Measurements from ENCODE around the gene CACNG4.
A peak's percentile ranks its signal among the peaks of the same experiment; 100 is the strongest.

Gene CACNG4

GRCh38 chr17:66985338-66986237, 21.1 kb downstream of the CACNG4 start:
- DNase-seq, result no peak

- no peak for DNase-seq
These were observed 22.2 kb downstream of the CACNG4 start for GRCh38 chr17:66986659-66987058.

GRCh38 chr17:66987059-66987616, 22.6 kb downstream of the CACNG4 start:
- no peak for DNase-seq

GRCh38 chr17:66988069-66988798, 23.7 kb downstream of the CACNG4 start:
- peak; percentile 15 for DNase-seq

- DNase-seq, result no peak
These were observed 24.6 kb downstream of the CACNG4 start for GRCh38 chr17:66989076-66989475.

- DNase-seq, result no peak
These were observed 25.1 kb downstream of the CACNG4 start for GRCh38 chr17:66989579-66989978.

- DNase-seq, result no peak
These were observed 25.5 kb downstream of the CACNG4 start for GRCh38 chr17:66990047-66990446.

- no peak for DNase-seq
These were observed 28.5 kb downstream of the CACNG4 start for GRCh38 chr17:66992911-66993442.

- DNase-seq, result no peak
These were observed 29.9 kb downstream of the CACNG4 start for GRCh38 chr17:66994361-66994760.

GRCh38 chr17:66994930-66995535, 30.5 kb downstream of the CACNG4 start:
- DNase-seq, result no peak

- no peak for DNase-seq
These were observed 31.4 kb downstream of the CACNG4 start for GRCh38 chr17:66995944-66996343.

- DNase-seq, result no peak
These were observed 32.4 kb downstream of the CACNG4 start for GRCh38 chr17:66996926-66997325.

- no peak for DNase-seq
These were observed 38.7 kb downstream of the CACNG4 start for GRCh38 chr17:67003231-67003630.

- no peak for DNase-seq
These were observed 39.7 kb downstream of the CACNG4 start for GRCh38 chr17:67004181-67004580.

- no peak for DNase-seq
These were observed 42.8 kb downstream of the CACNG4 start for GRCh38 chr17:67007266-67007665.

- DNase-seq, result no peak
These were observed 43.6 kb downstream of the CACNG4 start for GRCh38 chr17:67008101-67008500.

GRCh38 chr17:67011527-67012175, 47.1 kb downstream of the CACNG4 start:
- DNase-seq, result no peak

- no peak for DNase-seq
These were observed 49.4 kb downstream of the CACNG4 start for GRCh38 chr17:67013891-67014290.

- DNase-seq, result no peak
These were observed 50.5 kb downstream of the CACNG4 start for GRCh38 chr17:67015001-67015400.

GRCh38 chr17:67016039-67016762, 51.7 kb downstream of the CACNG4 start:
- DNase-seq, result no peak

GRCh38 chr17:67017910-67018309, 53.4 kb downstream of the CACNG4 start:
- DNase-seq, result no peak

Measured in DMS53 (cell line).